HCT116 (cell line): ENCODE results near the gene CPZ. TPM values are rescaled to one million over a fixed set of nuclear protein-coding genes. Genes with fewer than 3 reads are reported as not detected.

Source experiments
- ATAC-seq: fragments of 200-7000 bp; cut with Tn5 transposase; 2 replicates; pipeline ENCODE4 v1.9.1; 2020; ENCODE audit warnings: mild to moderate bottlenecking, moderate library complexity
- BruUV-seq: library from RNA; stranded (reverse); fragments of 400-500 nt; replicated peaks from 2 replicates; lab custom pipeline; 2021; lab: Mats Ljungman, UMichigan
- CTCF ChIA-PET: fragments of 300-600 bp; sonication (Branson Sonifier 250); formaldehyde crosslinking; loops from one replicate; lab custom pipeline; 2021; ENCODE audit warnings: antibody characterized with exemption; lab: Charles Lee
- POLR2A ChIA-PET: fragments of 300-600, 350-600 bp; sonication (Branson Sonifier 250); formaldehyde crosslinking; loops from one replicate; lab custom pipeline; 2021; ENCODE audit warnings: antibody characterized with exemption; lab: Charles Lee
- RAD21 ChIA-PET, 2 experiments: fragments of 300-600 bp; sonication (Branson Sonifier 250); formaldehyde crosslinking; loops; one replicate each; lab custom pipeline; 2023; ENCODE audit warnings: low total read pairs in 2 of 2; ENCODE audit not compliant: uncharacterized antibody in 2 of 2, unreplicated experiment in 2 of 2, low non-redundant PET in 1 of 2; lab: Charles Lee
- DNase-seq: peaks from one replicate; pipeline ENCODE4 v3.0.0-alpha.2; 2010; ENCODE audit warnings: low read depth, low spot score
- H2AFZ ChIP-seq: fragments of 200-600 bp; shearing (Covaris generic), sonication (generic); 2 replicates; pipeline ENCODE4 v1.6.1; 2017; ENCODE audit warnings: low read depth, mixed run types, mixed read lengths, antibody characterized with exemption, low read length; ENCODE audit not compliant: poor library complexity, severe bottlenecking
- H3K27ac ChIP-seq: 2 replicates; pipeline ENCODE4 v1.5.1; 2012; ENCODE audit warnings: low read depth, low read length
- H3K27me3 ChIP-seq: fragments of 200-600 bp; sonication (generic); 2 replicates; pipeline ENCODE4 v1.6.1; 2016; ENCODE audit warnings: mixed run types, low read length, mixed read lengths; ENCODE audit not compliant: insufficient read depth
- H3K36me3 ChIP-seq, 2 experiments: fragments of 200-500 bp in 1 of 2; fragments of 200-600 bp in 1 of 2; sonication (Bioruptor generic) in 1 of 2; sonication (generic) in 1 of 2; 2 replicates each; pipeline versions ENCODE4 v1.5.1 to v1.6.1; 2014 to 2016; ENCODE audit warnings: low read length in 2 of 2, inconsistent platforms in 1 of 2, mixed read lengths in 1 of 2, mixed run types in 1 of 2; ENCODE audit not compliant: insufficient read depth in 2 of 2, control insufficient read depth in 1 of 2
- H3K4me1 ChIP-seq, 2 experiments: fragments of 200-600 bp in 1 of 2; sonication (generic) in 1 of 2; 2 replicates each; pipeline versions ENCODE4 v1.5.1 to v1.6.1; 2012 to 2017; ENCODE audit warnings: low read length in 2 of 2, inconsistent platforms in 1 of 2, mild to moderate bottlenecking in 1 of 2, mixed read lengths in 1 of 2, mixed run types in 1 of 2, moderate library complexity in 1 of 2; ENCODE audit not compliant: insufficient read depth in 2 of 2, control insufficient read depth in 1 of 2
- H3K4me2 ChIP-seq: fragments of 200-600 bp; sonication (generic); 2 replicates; pipeline ENCODE4 v1.6.1; 2017; ENCODE audit warnings: mixed run types, low read length, mixed read lengths
- H3K4me3 ChIP-seq, 2 experiments: fragments of 200-600 bp in 1 of 2; sonication (generic) in 1 of 2; replicated peaks in 1 of 2; 2 replicates each; pipeline ENCODE4 v1.5.1; 2011 to 2016; ENCODE audit warnings: low read length in 2 of 2, control low read depth in 1 of 2, low read depth in 1 of 2, mild to moderate bottlenecking in 1 of 2, mixed read lengths in 1 of 2, mixed run types in 1 of 2
- H3K79me2 ChIP-seq: fragments of 200-600 bp; sonication (generic); 2 replicates; pipeline ENCODE4 v1.6.1; 2017; ENCODE audit warnings: mild to moderate bottlenecking, mixed run types, low read length, moderate library complexity, mixed read lengths; ENCODE audit not compliant: insufficient read depth
- H3K9ac ChIP-seq: fragments of 200-600 bp; sonication (generic); 2 replicates; pipeline ENCODE4 v1.6.1; 2016; ENCODE audit warnings: low read length, mixed read lengths
- H3K9me2 ChIP-seq: fragments of 200-600 bp; sonication (generic), shearing (Covaris generic); 2 replicates; pipeline ENCODE4 v1.6.1; 2017; ENCODE audit warnings: mixed run types, mild to moderate bottlenecking, moderate library complexity; ENCODE audit not compliant: insufficient read depth
- H3K9me3 ChIP-seq, 2 experiments: fragments of 200-500 bp in 1 of 2; fragments of 200-600 bp in 1 of 2; sonication (Bioruptor generic) in 1 of 2; sonication (generic) in 1 of 2; 2 replicates each; pipeline ENCODE4 v1.6.1; 2014 to 2017; ENCODE audit warnings: low read length in 2 of 2, mixed read lengths in 2 of 2, inconsistent platforms in 1 of 2, low read depth in 1 of 2, mild to moderate bottlenecking in 1 of 2, mixed run types in 1 of 2, moderate library complexity in 1 of 2; ENCODE audit not compliant: control insufficient read depth in 1 of 2, insufficient read depth in 1 of 2
- H4K20me1 ChIP-seq: fragments of 200-600 bp; sonication (generic), shearing (Covaris generic); 2 replicates; pipeline ENCODE4 v1.6.1; 2017; ENCODE audit warnings: mixed run types, mild to moderate bottlenecking, moderate library complexity; ENCODE audit not compliant: insufficient read depth
- CEBPB ChIP-seq: IDR thresholded peaks from 2 replicates; pipeline ENCODE4 v1.6.1; 2012; ENCODE audit warnings: low read depth
- EZH2 ChIP-seq: fragments of 200-600 bp; sonication (generic); IDR thresholded peaks from 2 replicates; pipeline ENCODE4 v1.6.1; 2017; ENCODE audit warnings: antibody characterized with exemption, mixed run types
- intact Hi-C: fragments of 100-400 bp; cut with micrococcal nuclease; formaldehyde crosslinking; loops from 2 replicates; pipeline ENCODE4 v1.10.0; 2022
- total RNA-seq: library from RNA; stranded (reverse); gene quantifications from one replicate; pipeline ENCODE4 v1.2.1, GENCODE V29; 2021; ENCODE audit not compliant: unreplicated experiment
- TF ChIP-seq, protein P1 (sequence below): IDR thresholded peaks from 2 replicates; pipeline ENCODE4 v1.6.1; 2011; ENCODE audit warnings: mild to moderate bottlenecking, low read length, moderate library complexity; ENCODE audit not compliant: insufficient replicate concordance; ENCODE audit errors: extremely low read depth

The CPZ gene
- total RNA-seq, 1 experiment from 2014 or later, result not detected

DNA sequence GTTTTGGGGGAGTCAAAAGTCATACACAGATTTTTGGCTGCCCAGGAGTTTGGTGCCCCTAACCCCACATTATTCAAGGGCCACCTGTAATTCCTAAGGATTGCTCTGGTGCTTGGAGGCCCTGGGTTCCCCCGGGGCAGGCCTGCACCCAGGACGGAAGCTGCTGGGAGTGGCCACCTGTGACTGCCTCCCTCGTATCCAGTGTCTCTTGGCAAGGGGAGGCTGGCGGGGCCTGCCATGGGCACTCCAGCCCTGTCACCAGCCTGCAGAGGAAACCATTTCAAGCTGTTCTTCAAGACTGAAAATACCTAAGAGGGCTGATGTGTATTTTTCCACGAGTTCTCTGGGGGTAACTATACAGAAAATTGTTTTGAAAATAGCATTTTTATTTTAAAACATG, 36.8 kb upstream of the CPZ start:
- no peak overlapping the region for H3K4me2 ChIP-seq
- DNase-seq, result no peak

DNA sequence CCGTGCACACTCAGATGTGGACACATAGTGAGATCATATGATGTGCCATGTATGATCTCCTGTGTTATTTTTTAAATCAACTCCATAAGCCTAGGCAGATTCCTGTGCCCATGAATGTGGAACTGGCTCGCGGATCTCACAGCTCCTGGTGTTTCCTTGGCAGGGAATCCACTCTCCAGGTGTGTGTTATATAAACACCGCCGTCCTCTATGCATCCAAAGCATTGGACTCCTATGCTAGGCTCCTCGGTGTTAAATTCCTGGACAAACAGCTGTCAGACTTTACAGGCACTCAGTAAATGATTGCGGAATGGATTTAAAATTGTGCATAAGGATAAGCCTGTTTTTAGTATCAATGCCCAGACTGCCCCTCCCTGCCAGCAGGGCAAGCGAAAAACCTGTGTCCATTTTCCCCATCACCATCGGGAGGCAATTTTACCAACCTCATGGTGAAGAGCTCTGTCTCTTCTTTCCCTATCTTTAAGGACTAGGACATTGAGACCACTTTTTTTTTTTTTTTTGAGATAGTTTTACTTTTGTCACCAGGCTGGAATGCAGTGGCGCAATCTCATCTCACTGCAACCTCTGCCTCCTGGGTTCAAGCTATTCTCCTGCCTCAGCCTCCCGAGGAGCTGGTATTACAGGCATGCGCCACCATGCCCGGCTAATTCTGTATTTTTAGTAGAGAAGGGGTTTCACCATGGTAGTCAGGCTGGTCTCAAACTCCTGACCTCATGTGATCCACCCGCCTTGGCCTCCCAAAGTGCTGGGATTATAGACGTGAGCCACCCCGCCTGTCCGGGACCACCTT, 36.0 kb upstream of the CPZ start:
- Histone ChIP-seq H3K4me1 (peaks cover 0 to 5% of the 10 kb centered on the region in 2 experiments; a peak in 1 of 4 replicates), H3K4me2 (no peak overlapping the region), H3K79me2 (no peaks in the 10 kb centered on the region), H3K36me3 (no peaks in the 10 kb centered on the region), H3K9ac (no peak overlapping the region), H3K9me2 (no peaks in the 10 kb centered on the region), H3K4me3 (no peak overlapping the region), H4K20me1 (no peaks in the 10 kb centered on the region), H3K9me3 (no peaks in the 10 kb centered on the region), H3K27me3 (0 out of 2 replicates have a peak, but pooled peaks cover 2% of the 10 kb centered on the region), H3K27ac (no peak overlapping the region), H2AFZ (no peak overlapping the region)
- ATAC-seq (no peak), DNase-seq (no peak)
- BruUV-seq, result no TSS peak
- intact Hi-C loops, result no loop called here
- peak; percentile 48 for TF ChIP-seq CEBPB
- no peak for TF ChIP-seq EZH2
- RAD21 ChIA-PET, result no interaction called here
- CTCF ChIA-PET, result no interaction called here
- POLR2A ChIA-PET, result no interaction called here

More for the DNA sequence above, 36.8 kb upstream of the CPZ start:
- peaks cover 0 to 5% of the 10 kb centered on the region in 2 experiments; a peak in 1 of 4 replicates for H3K4me1 ChIP-seq
- no peak for ATAC-seq
- H2AFZ ChIP-seq, result no peak overlapping the region
- 0 out of 2 replicates have a peak, but pooled peaks cover 2% of the 10 kb centered on the region for H3K27me3 ChIP-seq
- H3K9ac ChIP-seq, result no peak overlapping the region
- no peaks in the 10 kb centered on the region for H3K9me3 ChIP-seq
- H3K27ac ChIP-seq, result no peak overlapping the region
- no peaks in the 10 kb centered on the region for H3K36me3 ChIP-seq
- no peak overlapping the region for H3K4me3 ChIP-seq
- ChIA-PET RAD21 (no interaction called here), POLR2A (no interaction called here), CTCF (no interaction called here)
- H4K20me1 ChIP-seq, result no peaks in the 10 kb centered on the region
- H3K79me2 ChIP-seq, result no peaks in the 10 kb centered on the region
- intact Hi-C loops, result no loop called here
- BruUV-seq, result no TSS peak
- H3K9me2 ChIP-seq, result no peaks in the 10 kb centered on the region
- TF ChIP-seq, protein P1, sequence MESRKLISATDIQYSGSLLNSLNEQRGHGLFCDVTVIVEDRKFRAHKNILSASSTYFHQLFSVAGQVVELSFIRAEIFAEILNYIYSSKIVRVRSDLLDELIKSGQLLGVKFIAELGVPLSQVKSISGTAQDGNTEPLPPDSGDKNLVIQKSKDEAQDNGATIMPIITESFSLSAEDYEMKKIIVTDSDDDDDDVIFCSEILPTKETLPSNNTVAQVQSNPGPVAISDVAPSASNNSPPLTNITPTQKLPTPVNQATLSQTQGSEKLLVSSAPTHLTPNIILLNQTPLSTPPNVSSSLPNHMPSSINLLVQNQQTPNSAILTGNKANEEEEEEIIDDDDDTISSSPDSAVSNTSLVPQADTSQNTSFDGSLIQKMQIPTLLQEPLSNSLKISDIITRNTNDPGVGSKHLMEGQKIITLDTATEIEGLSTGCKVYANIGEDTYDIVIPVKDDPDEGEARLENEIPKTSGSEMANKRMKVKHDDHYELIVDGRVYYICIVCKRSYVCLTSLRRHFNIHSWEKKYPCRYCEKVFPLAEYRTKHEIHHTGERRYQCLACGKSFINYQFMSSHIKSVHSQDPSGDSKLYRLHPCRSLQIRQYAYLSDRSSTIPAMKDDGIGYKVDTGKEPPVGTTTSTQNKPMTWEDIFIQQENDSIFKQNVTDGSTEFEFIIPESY, result no peak
